ENCODE measurements around the gene TM6SF1. TPM values are rescaled to one million over a fixed set of nuclear protein-coding genes. Genes with fewer than 3 reads are reported as not detected.

Gene TM6SF1
- total RNA-seq, 1 experiment from 2014 or later: not detected

- H3K36me3 ChIP-seq (ENCODE audit: control insufficient read depth, insufficient read depth, low read length): no peaks in the 10 kb centered on the region
- ChIA-PET POLR2A (no interaction called here), CTCF (no interaction called here)
- Mint-ChIP-seq H3K27ac (ENCODE audit: unreplicated experiment) (no peak overlapping the region), H3K4me1 (ENCODE audit: low read depth, unreplicated experiment) (no peaks in the 10 kb centered on the region), H3K9me3 (ENCODE audit: unreplicated experiment) (no peaks in the 10 kb centered on the region), H3K4me3 (ENCODE audit: unreplicated experiment) (no peak overlapping the region), H3K36me3 (ENCODE audit: insufficient read depth, unreplicated experiment) (no peaks in the 10 kb centered on the region), H3K27me3 (ENCODE audit: insufficient read depth, unreplicated experiment) (no peaks in the 10 kb centered on the region)
- intact Hi-C loops (cut with micrococcal nuclease; ENCODE audit: unreplicated experiment): no loop called here
- no peaks in the 10 kb centered on the region for H3K4me1 ChIP-seq
- no TSS peak for BruUV-seq (replicated peaks)
- no peak for DNase-seq
- no peaks in the 10 kb centered on the region for H3K9me3 ChIP-seq
- TF ChIP-seq CTCF (IDR thresholded peaks at IDR 0.05; ENCODE audit: insufficient read depth in 1 of 2, low read depth in 1 of 2, low read length in 1 of 2, severe bottlenecking in 1 of 2, unreplicated experiment in 1 of 2): no peak
- no peaks in the 10 kb centered on the region for H3K27me3 ChIP-seq (replicated peaks; ENCODE audit: control insufficient read depth, insufficient read depth, low read length)
- H3K4me3 ChIP-seq (ENCODE audit: low read depth, low read length): no peak overlapping the region
Measured at GRCh38 chr15:83178869-83179325, 71.5 kb downstream of the TM6SF1 start.

GRCh38 chr15:83185561-83185960 lies 78.1 kb downstream of the TM6SF1 start:
- H3K36me3 Mint-ChIP-seq (ENCODE audit: insufficient read depth, unreplicated experiment): no peaks in the 10 kb centered on the region
- Histone ChIP-seq H3K36me3 (ENCODE audit: control insufficient read depth, insufficient read depth, low read length) (no peaks in the 10 kb centered on the region), H3K4me1 (no peaks in the 10 kb centered on the region), H3K27me3 (replicated peaks; ENCODE audit: control insufficient read depth, insufficient read depth, low read length) (no peaks in the 10 kb centered on the region), H3K9me3 (no peaks in the 10 kb centered on the region), H3K4me3 (ENCODE audit: low read depth, low read length) (no peak overlapping the region)
- no TSS peak for BruUV-seq (replicated peaks)
- intact Hi-C loops (cut with micrococcal nuclease; ENCODE audit: unreplicated experiment): no loop called here
- no peaks in the 10 kb centered on the region for H3K9me3 Mint-ChIP-seq (ENCODE audit: unreplicated experiment)
- ChIA-PET CTCF (no interaction called here), POLR2A (no interaction called here)
- no peaks in the 10 kb centered on the region for H3K4me1 Mint-ChIP-seq (ENCODE audit: low read depth, unreplicated experiment)
- H3K27ac Mint-ChIP-seq (ENCODE audit: unreplicated experiment): no peak overlapping the region
- TF ChIP-seq CTCF (IDR thresholded peaks at IDR 0.05; ENCODE audit: insufficient read depth in 1 of 2, low read depth in 1 of 2, low read length in 1 of 2, severe bottlenecking in 1 of 2, unreplicated experiment in 1 of 2): no peak
- H3K4me3 Mint-ChIP-seq (ENCODE audit: unreplicated experiment): no peak overlapping the region
- no peak for DNase-seq
- no peaks in the 10 kb centered on the region for H3K27me3 Mint-ChIP-seq (ENCODE audit: insufficient read depth, unreplicated experiment)

Small RNA genes within 50 kb of the gene (microRNA-seq; reads per million reads assigned to microRNA genes)
- gene MIR4515: not detected

Other genes starting within 250 kb of the TM6SF1 start
- gene HOMER2, start 154.9 kb upstream of the TM6SF1 start, total RNA-seq (2022): 5.0 and 5.5 TPM in 2 replicates
- 31.8 and 33.3 TPM in 2 replicates for gene RAMAC, start 121.4 kb upstream of the TM6SF1 start, total RNA-seq (2022)
- 26.8 and 27.2 TPM in 2 replicates for gene C15orf40, start 96.0 kb upstream of the TM6SF1 start, total RNA-seq (2022)
- 34.1 and 36.1 TPM in 2 replicates for gene BTBD1, start 40.4 kb upstream of the TM6SF1 start, total RNA-seq (2022)
- gene HDGFL3, start 100.2 kb downstream of the TM6SF1 start, total RNA-seq (2022): 22.9 TPM in 2 replicates
- gene BNC1, start 177.0 kb downstream of the TM6SF1 start, total RNA-seq (2022): not detected in 2 replicates